Panc1 (cell line): ENCODE results near the gene GALNT18.

Experiments
- POLR2AphosphoS5 ChIP-seq: IDR thresholded peaks from 2 replicates; pipeline ENCODE4 v1.6.1; 2012; ENCODE audit warnings: mild to moderate bottlenecking, low read depth, low read length, moderate library complexity
- TF ChIP-seq, protein P1 (sequence below): fragments of 450-650 bp; IDR thresholded peaks from 2 replicates; pipeline ENCODE4 v1.5.1; 2017; ENCODE audit warnings: mild to moderate bottlenecking
- TF ChIP-seq, protein P2 (sequence below), 2 experiments: IDR thresholded peaks; 2 replicates each; pipeline ENCODE4 v1.6.1; 2011 to 2012; ENCODE audit warnings: low read depth in 2 of 2, control low read depth in 1 of 2, low read length in 1 of 2, mild to moderate bottlenecking in 1 of 2, moderate library complexity in 1 of 2; ENCODE audit not compliant: insufficient read depth in 1 of 2

DNA sequence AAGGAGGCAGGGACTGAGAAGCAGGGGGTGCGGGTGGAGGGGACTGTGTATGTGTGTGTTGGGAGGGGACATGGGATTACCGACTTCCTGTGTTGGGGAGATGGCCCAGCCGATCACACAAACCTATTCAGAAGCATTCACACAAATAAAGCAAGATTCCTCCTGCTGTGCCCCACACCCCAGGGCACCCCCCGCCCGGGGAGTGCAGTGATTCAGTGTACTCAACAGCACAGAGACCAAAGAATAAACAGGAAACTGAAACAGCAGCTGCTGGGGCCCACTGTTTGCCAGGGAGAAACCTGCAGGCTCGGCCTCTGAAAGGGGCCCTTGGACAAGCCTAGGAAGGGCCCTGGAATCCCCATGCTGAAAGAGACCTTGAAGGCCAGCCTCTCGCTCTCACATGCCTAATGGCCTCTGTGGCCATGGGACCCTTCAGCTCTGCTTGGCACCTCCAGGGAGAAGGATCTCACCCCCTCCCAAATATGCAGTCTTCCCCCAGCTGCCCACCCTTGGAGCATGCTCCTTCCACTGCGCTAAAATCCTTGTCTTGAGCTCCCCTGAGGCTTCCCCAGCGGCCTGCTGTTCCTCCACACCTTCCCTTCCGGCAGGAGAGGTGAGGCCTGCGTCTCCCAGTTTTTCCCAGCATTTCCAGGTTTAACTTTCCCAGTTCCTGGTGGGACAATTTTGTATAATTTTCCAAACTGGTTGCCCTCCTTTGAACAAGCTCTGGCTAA, 341.7 kb downstream of the GALNT18 start:
- TF ChIP-seq, protein P1, sequence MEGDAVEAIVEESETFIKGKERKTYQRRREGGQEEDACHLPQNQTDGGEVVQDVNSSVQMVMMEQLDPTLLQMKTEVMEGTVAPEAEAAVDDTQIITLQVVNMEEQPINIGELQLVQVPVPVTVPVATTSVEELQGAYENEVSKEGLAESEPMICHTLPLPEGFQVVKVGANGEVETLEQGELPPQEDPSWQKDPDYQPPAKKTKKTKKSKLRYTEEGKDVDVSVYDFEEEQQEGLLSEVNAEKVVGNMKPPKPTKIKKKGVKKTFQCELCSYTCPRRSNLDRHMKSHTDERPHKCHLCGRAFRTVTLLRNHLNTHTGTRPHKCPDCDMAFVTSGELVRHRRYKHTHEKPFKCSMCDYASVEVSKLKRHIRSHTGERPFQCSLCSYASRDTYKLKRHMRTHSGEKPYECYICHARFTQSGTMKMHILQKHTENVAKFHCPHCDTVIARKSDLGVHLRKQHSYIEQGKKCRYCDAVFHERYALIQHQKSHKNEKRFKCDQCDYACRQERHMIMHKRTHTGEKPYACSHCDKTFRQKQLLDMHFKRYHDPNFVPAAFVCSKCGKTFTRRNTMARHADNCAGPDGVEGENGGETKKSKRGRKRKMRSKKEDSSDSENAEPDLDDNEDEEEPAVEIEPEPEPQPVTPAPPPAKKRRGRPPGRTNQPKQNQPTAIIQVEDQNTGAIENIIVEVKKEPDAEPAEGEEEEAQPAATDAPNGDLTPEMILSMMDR: no peak
- no peak for TF ChIP-seq POLR2AphosphoS5
- TF ChIP-seq, protein P2, sequence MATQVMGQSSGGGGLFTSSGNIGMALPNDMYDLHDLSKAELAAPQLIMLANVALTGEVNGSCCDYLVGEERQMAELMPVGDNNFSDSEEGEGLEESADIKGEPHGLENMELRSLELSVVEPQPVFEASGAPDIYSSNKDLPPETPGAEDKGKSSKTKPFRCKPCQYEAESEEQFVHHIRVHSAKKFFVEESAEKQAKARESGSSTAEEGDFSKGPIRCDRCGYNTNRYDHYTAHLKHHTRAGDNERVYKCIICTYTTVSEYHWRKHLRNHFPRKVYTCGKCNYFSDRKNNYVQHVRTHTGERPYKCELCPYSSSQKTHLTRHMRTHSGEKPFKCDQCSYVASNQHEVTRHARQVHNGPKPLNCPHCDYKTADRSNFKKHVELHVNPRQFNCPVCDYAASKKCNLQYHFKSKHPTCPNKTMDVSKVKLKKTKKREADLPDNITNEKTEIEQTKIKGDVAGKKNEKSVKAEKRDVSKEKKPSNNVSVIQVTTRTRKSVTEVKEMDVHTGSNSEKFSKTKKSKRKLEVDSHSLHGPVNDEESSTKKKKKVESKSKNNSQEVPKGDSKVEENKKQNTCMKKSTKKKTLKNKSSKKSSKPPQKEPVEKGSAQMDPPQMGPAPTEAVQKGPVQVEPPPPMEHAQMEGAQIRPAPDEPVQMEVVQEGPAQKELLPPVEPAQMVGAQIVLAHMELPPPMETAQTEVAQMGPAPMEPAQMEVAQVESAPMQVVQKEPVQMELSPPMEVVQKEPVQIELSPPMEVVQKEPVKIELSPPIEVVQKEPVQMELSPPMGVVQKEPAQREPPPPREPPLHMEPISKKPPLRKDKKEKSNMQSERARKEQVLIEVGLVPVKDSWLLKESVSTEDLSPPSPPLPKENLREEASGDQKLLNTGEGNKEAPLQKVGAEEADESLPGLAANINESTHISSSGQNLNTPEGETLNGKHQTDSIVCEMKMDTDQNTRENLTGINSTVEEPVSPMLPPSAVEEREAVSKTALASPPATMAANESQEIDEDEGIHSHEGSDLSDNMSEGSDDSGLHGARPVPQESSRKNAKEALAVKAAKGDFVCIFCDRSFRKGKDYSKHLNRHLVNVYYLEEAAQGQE (IDR thresholded peaks at IDR 0.05; ENCODE audit: insufficient read depth in 1 of 2, low read depth in 2 of 2, low read length in 1 of 2): no peak
